Urothelium cell line (cell line): Measurements from ENCODE around the gene TCF12.

Source experiments
- DNase-seq: peaks from one replicate; pipeline ENCODE4 v3.0.0; 2011; ENCODE audit warnings: low spot score, mixed read lengths
- FAIRE-seq: peaks from 2 replicates; lab custom pipeline; 2011; peaks lifted over from hg19 to GRCh38; lab: Jason Lieb, UNC

The TCF12 gene

GRCh38 chr15:57044072-57044702 is 125.7 kb downstream of the TCF12 start:
- no peak for FAIRE-seq

GRCh38 chr15:57044970-57045369 is 126.5 kb downstream of the TCF12 start:
- DNase-seq (no peak), FAIRE-seq (no peak)

More at GRCh38 chr15:57044072-57044702, 125.7 kb downstream of the TCF12 start:
- no peak for DNase-seq

GRCh38 chr15:57045741-57046382 is 127.4 kb downstream of the TCF12 start:
- DNase-seq (no peak), FAIRE-seq (no peak)

- FAIRE-seq = no peak
- no peak for DNase-seq
These were observed 130.6 kb downstream of the TCF12 start for GRCh38 chr15:57048930-57049549.

GRCh38 chr15:57053470-57053869 is 135.0 kb downstream of the TCF12 start:
- DNase-seq = no peak
- no peak for FAIRE-seq

GRCh38 chr15:57054204-57054750 is 135.8 kb downstream of the TCF12 start:
- FAIRE-seq = no peak
- DNase-seq = no peak

- FAIRE-seq (no peak), DNase-seq (no peak)
These were observed 137.9 kb downstream of the TCF12 start for GRCh38 chr15:57056357-57056756.

GRCh38 chr15:57057134-57057930 is 138.9 kb downstream of the TCF12 start:
- no peak for FAIRE-seq

GRCh38 chr15:57059026-57059660 is 140.7 kb downstream of the TCF12 start:
- FAIRE-seq (no peak), DNase-seq (no peak)

More at GRCh38 chr15:57057134-57057930, 138.9 kb downstream of the TCF12 start:
- DNase-seq = no peak

- no peak for FAIRE-seq
These were observed 142.4 kb downstream of the TCF12 start for GRCh38 chr15:57060799-57061198.

GRCh38 chr15:57061281-57061680 is 142.8 kb downstream of the TCF12 start:
- FAIRE-seq (no peak), DNase-seq (no peak)

More at GRCh38 chr15:57060799-57061198, 142.4 kb downstream of the TCF12 start:
- DNase-seq = peak; percentile 49

GRCh38 chr15:57061696-57062095 is 143.3 kb downstream of the TCF12 start:
- DNase-seq (no peak), FAIRE-seq (no peak)

- DNase-seq = no peak
- no peak for FAIRE-seq
These were observed 145.6 kb downstream of the TCF12 start for GRCh38 chr15:57064033-57064432.

- DNase-seq = no peak
- FAIRE-seq = no peak
These were observed 151.0 kb downstream of the TCF12 start for GRCh38 chr15:57069423-57069822.

GRCh38 chr15:57070674-57071073 is 152.2 kb downstream of the TCF12 start:
- no peak for FAIRE-seq
- no peak for DNase-seq

- FAIRE-seq = no peak
- DNase-seq = no peak
These were observed 161.0 kb downstream of the TCF12 start for GRCh38 chr15:57079446-57079845.

GRCh38 chr15:57079931-57080620 is 161.6 kb downstream of the TCF12 start:
- FAIRE-seq (no peak), DNase-seq (no peak)

GRCh38 chr15:57082054-57082728 is 163.7 kb downstream of the TCF12 start:
- DNase-seq = no peak
- FAIRE-seq = no peak

- no peak for DNase-seq
- no peak for FAIRE-seq
These were observed 165.7 kb downstream of the TCF12 start for GRCh38 chr15:57084192-57084591.
